Panc1 (cell line): Measurements from ENCODE around the gene IFNLR1.

Experiments
- CTCF ChIP-seq: fragments of 450-650 bp; IDR thresholded peaks from 2 replicates; pipeline ENCODE4 v1.5.1; 2017; ENCODE audit warnings: mild to moderate bottlenecking
- POLR2AphosphoS5 ChIP-seq: IDR thresholded peaks from 2 replicates; pipeline ENCODE4 v1.6.1; 2012; ENCODE audit warnings: mild to moderate bottlenecking, low read depth, low read length, moderate library complexity
- SIN3A ChIP-seq: IDR thresholded peaks from 2 replicates; pipeline ENCODE4 v1.6.1; 2012; ENCODE audit warnings: low read depth, mild to moderate bottlenecking, low read length, moderate library complexity, borderline replicate concordance; ENCODE audit not compliant: insufficient read depth
- TCF7L2 ChIP-seq: IDR thresholded peaks from 2 replicates; pipeline ENCODE4 v1.6.1; 2011; ENCODE audit warnings: mild to moderate bottlenecking, low read depth, low read length, inconsistent platforms
- TF ChIP-seq, protein P1 (sequence below), 2 experiments: IDR thresholded peaks; 2 replicates each; pipeline ENCODE4 v1.6.1; 2011 to 2012; ENCODE audit warnings: low read depth in 2 of 2, control low read depth in 1 of 2, low read length in 1 of 2, mild to moderate bottlenecking in 1 of 2, moderate library complexity in 1 of 2; ENCODE audit not compliant: insufficient read depth in 1 of 2

GRCh38 chr1:24150234-24151174 is 36.6 kb downstream of the IFNLR1 start:
- TF ChIP-seq CTCF = peak; percentile 95
- TF ChIP-seq TCF7L2 = no peak
- TF ChIP-seq POLR2AphosphoS5 = no peak
- TF ChIP-seq, protein P1, sequence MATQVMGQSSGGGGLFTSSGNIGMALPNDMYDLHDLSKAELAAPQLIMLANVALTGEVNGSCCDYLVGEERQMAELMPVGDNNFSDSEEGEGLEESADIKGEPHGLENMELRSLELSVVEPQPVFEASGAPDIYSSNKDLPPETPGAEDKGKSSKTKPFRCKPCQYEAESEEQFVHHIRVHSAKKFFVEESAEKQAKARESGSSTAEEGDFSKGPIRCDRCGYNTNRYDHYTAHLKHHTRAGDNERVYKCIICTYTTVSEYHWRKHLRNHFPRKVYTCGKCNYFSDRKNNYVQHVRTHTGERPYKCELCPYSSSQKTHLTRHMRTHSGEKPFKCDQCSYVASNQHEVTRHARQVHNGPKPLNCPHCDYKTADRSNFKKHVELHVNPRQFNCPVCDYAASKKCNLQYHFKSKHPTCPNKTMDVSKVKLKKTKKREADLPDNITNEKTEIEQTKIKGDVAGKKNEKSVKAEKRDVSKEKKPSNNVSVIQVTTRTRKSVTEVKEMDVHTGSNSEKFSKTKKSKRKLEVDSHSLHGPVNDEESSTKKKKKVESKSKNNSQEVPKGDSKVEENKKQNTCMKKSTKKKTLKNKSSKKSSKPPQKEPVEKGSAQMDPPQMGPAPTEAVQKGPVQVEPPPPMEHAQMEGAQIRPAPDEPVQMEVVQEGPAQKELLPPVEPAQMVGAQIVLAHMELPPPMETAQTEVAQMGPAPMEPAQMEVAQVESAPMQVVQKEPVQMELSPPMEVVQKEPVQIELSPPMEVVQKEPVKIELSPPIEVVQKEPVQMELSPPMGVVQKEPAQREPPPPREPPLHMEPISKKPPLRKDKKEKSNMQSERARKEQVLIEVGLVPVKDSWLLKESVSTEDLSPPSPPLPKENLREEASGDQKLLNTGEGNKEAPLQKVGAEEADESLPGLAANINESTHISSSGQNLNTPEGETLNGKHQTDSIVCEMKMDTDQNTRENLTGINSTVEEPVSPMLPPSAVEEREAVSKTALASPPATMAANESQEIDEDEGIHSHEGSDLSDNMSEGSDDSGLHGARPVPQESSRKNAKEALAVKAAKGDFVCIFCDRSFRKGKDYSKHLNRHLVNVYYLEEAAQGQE (IDR thresholded peaks at IDR 0.05; ENCODE audit: insufficient read depth in 1 of 2, low read depth in 2 of 2, low read length in 1 of 2) = no peak
- no peak for TF ChIP-seq SIN3A
